Activated CD4-positive, alpha-beta T cell treated with anti-CD3 and anti-CD28 coated beads, Interleukin-2, amount 50 U/mL, for 1 hour (primary cell): Measurements from ENCODE around the gene MSRB3.
"Not testable (repeated sequence)": the region's sequence is repeated elsewhere in the genome, so short reads cannot be mapped to it uniquely, and the experiment has no call there.

Experiments
- DNase-seq: peaks from one replicate; pipeline ENCODE4 v3.0.0-alpha.2; 2020

MSRB3 gene

GRCh38 chr12:65407388-65408149 lies 129.1 kb downstream of the MSRB3 start:
- DNase-seq, result no peak

GRCh38 chr12:65408441-65408840 lies 130.0 kb downstream of the MSRB3 start:
- DNase-seq, result no peak

GRCh38 chr12:65409726-65410125 lies 131.2 kb downstream of the MSRB3 start:
- no peak for DNase-seq

- DNase-seq, result no peak
Measured at GRCh38 chr12:65411171-65411570, 132.7 kb downstream of the MSRB3 start.

GRCh38 chr12:65414526-65414925 lies 136.0 kb downstream of the MSRB3 start:
- no peak for DNase-seq

- no peak for DNase-seq
Measured at GRCh38 chr12:65415826-65416225, 137.3 kb downstream of the MSRB3 start.

GRCh38 chr12:65419284-65420072 lies 141.0 kb downstream of the MSRB3 start:
- DNase-seq, result no peak

- no peak for DNase-seq
Measured at GRCh38 chr12:65420941-65421340, 142.5 kb downstream of the MSRB3 start.

GRCh38 chr12:65427646-65428045 lies 149.2 kb downstream of the MSRB3 start:
- DNase-seq, result no peak

GRCh38 chr12:65430006-65430405 lies 151.5 kb downstream of the MSRB3 start:
- DNase-seq, result no peak

- no peak for DNase-seq
Measured at GRCh38 chr12:65430571-65431306, 152.3 kb downstream of the MSRB3 start.

- no peak for DNase-seq
Measured at GRCh38 chr12:65432114-65432513, 153.6 kb downstream of the MSRB3 start.

GRCh38 chr12:65432651-65433050 lies 154.2 kb downstream of the MSRB3 start:
- no peak for DNase-seq

- DNase-seq, result no peak
Measured at GRCh38 chr12:65434737-65435136, 156.3 kb downstream of the MSRB3 start.

- no peak for DNase-seq
Measured at GRCh38 chr12:65443038-65443437, 164.6 kb downstream of the MSRB3 start.

GRCh38 chr12:65444996-65445395 lies 166.5 kb downstream of the MSRB3 start:
- no peak for DNase-seq

- no peak for DNase-seq
Measured at GRCh38 chr12:65446901-65447300, 168.4 kb downstream of the MSRB3 start.

- no peak for DNase-seq
Measured at GRCh38 chr12:65449400-65449799, 170.9 kb downstream of the MSRB3 start.

- no peak for DNase-seq
Measured at GRCh38 chr12:65450625-65451024, 172.1 kb downstream of the MSRB3 start.

- no peak for DNase-seq
Measured at GRCh38 chr12:65454115-65454787, 175.8 kb downstream of the MSRB3 start.

GRCh38 chr12:65457341-65457740 lies 178.9 kb downstream of the MSRB3 start:
- not testable (repeated sequence) for DNase-seq

- no peak for DNase-seq
Measured at GRCh38 chr12:65458718-65459117, 180.2 kb downstream of the MSRB3 start.

GRCh38 chr12:65459545-65459944 lies 181.1 kb downstream of the MSRB3 start:
- DNase-seq, result no peak
